GM21381 (cell line): ENCODE measurements around the gene SCRN1.
"Not testable (repeated sequence)": the region's sequence is repeated elsewhere in the genome, so short reads cannot be mapped to it uniquely, and the experiment has no call there.

Experiments used
- ATAC-seq: cut with Tn5 transposase; IDR thresholded peaks from one replicate; pipeline ENCODE4 v1.9.1; 2021; ENCODE audit warnings: mild to moderate bottlenecking, moderate library complexity; ENCODE audit not compliant: unreplicated experiment

The SCRN1 gene

DNA sequence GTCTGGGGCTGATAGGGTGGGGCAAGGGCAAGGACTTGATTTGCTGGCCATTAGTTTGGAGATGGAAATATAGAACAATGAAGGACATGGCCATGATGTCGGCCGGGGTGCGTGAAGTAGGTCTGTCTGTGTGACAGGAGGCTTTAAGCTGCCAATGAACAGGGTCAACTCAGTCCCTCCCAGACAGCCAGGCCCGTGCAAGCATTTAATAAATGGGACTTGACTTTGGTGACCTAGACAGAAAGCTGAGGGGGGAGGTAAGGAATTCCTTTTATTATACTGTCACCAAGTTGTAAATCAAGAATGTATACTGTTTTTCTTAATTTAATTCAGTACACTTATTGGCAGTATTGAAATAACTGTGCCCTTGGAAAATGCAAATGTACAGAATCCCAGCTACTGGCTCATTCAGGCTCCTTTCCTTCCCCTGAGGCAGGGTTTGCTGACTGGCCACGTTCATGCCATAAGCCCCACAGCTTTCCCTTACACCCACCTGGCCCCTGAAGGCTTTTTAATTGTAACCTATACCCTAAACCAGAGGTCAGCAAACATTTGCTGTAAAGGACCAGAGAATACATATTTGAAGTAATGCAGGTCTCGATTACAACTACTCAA is 96.1 kb downstream of the SCRN1 start:
- ATAC-seq: no peak

DNA sequence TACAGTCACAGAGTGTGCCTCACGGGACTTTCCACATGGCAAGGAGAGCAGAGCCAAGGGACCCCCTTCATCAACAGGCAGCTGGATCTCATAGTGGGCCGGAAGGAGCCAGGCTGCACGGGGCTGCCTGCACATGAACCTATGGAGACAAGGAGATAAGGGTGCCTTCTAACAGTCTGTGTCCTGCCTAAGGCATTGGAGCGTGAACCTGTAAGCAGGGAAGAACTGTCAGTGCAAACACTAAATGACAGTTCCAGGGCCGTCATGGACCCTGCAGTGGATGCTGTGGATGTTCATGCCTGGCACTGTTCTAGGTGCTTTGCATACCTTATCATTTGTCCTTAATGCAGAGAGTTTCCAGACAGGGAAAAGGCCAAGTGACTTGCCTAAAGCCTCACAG is 97.4 kb downstream of the SCRN1 start:
- ATAC-seq: no peak

- ATAC-seq: no peak
Observed at GRCh38 chr7:29891766-29892165, 97.8 kb downstream of the SCRN1 start.

GRCh38 chr7:29890786-29891185 is 98.8 kb downstream of the SCRN1 start:
- ATAC-seq: not testable (repeated sequence)

DNA sequence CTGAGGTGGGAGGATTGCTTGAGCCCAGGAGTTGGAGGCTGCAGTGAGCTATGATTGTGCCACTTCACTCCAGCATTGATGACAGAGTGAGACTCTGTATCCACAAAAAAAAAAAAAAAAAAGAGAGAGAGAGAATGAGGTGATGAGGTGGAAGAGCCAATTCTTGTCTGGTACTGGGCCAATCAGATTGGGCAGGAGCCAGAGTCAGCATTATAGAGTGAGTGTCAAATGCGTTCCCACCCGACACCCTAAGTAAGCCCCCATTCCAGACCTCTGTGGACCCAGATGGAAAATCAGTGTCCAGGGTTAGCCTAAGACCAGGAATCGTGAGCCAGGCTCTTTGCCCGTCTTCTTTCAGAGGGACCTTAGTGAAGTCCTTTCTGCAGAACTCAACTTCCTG is 99.3 kb downstream of the SCRN1 start:
- ATAC-seq: no peak

GRCh38 chr7:29889288-29889687 is 100.3 kb downstream of the SCRN1 start:
- ATAC-seq: no peak

GRCh38 chr7:29888006-29888405 is 101.6 kb downstream of the SCRN1 start:
- ATAC-seq: no peak

- no peak for ATAC-seq
Observed at GRCh38 chr7:29886827-29887226, 102.8 kb downstream of the SCRN1 start.

- no peak for ATAC-seq
Observed at GRCh38 chr7:29885626-29886025, 104.0 kb downstream of the SCRN1 start.

DNA sequence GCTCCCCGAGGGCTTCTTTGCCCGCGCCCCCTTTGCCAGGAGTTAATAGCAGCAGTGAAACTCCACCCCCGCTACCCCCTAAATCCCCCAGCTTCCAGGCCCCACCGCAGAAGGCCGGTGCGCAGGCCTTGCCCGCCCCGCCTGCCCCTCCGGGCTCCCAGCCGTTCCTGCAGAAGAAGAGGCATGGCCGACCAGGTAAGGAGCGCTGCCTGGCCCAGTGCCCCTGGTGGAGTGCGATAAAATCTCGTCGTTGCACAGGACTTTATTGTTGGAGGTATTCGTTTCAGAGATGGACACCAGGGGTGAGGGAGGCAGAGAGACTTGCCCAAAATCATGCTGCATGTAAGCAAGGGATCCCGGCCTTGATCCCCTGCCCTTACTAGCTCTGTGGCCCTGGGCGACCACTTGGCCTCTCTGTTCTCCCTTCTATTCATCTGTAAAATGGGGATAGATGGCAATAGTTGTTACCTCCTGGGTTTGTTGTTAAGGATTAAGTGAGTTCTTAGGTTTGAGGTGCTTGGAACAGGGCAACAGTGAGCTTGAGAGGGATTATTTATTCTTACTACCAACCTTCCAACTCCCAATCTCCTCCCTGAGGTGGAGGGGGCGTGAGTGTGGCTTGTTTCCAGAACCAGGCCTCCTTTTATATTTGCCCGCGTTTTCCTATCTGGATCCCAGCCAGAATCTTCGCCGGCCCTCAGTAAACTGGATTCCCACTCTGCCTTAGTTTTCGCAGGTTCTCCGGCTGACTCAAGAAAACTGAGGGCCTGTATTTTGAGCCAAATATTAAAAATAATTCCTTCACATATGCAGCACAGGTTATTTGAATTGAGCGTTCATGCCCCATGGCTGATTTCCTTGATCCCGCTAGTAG is 105.0 kb downstream of the SCRN1 start:
- ATAC-seq: no peak

GRCh38 chr7:29883462-29884398 is 105.9 kb downstream of the SCRN1 start:
- no peak for ATAC-seq

DNA sequence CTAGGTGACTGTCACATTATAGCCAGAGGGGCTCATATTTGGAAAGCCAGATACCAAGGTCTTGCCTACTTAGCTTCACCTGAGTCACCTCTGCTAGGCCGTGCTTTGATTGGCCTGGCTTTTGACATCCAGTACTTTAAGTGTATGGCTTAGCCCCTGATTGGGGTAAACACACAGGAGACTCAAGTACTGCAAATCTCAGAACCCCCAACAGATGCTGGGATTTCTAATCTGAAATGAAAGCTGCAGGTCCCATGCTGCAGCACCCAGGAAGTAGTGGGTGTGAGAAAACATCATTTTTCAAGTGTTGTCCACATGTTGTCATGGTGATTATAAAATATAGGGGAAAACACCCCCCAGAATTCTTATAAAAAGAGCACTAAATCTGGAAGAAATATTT is 107.1 kb downstream of the SCRN1 start:
- no peak for ATAC-seq

DNA sequence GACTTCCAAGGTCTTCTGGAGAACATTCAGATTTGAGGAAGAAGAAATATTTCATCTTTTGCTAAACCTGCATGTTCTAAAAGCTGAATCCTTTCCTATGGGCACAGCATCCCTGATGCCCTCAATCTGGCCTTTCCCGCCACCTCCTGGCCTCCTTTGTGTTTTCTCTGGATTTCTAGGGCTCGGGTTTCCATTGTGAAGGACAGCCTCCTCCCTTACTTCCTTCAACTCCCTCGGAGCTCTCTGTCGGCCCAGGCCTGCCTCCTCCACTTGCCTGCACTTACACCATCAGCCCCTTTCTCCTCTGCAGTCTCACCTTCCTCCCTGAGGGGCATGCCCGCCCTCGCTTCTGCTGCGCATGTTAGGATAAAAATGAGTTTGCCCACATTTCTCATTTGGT is 107.9 kb downstream of the SCRN1 start:
- no peak for ATAC-seq

DNA sequence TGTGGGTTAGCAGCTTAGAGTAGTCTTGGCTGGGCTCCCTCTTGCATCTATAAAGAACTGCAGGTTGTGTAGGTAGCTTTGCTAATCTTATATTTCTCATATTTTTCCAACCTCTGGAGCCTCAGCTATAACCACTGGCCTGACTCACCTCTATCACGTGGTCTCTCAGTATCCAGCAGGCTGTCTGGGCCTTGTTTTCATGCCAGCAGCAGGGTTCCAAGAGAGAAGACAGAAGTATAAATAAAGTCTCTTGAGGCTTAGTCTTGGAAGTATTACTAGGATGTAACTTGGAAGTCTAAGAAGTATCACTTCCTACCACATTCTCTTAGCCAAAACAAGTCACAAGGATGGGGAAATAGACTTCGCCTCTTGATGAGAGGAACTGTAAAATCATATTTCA is 110.0 kb downstream of the SCRN1 start:
- no peak for ATAC-seq

DNA sequence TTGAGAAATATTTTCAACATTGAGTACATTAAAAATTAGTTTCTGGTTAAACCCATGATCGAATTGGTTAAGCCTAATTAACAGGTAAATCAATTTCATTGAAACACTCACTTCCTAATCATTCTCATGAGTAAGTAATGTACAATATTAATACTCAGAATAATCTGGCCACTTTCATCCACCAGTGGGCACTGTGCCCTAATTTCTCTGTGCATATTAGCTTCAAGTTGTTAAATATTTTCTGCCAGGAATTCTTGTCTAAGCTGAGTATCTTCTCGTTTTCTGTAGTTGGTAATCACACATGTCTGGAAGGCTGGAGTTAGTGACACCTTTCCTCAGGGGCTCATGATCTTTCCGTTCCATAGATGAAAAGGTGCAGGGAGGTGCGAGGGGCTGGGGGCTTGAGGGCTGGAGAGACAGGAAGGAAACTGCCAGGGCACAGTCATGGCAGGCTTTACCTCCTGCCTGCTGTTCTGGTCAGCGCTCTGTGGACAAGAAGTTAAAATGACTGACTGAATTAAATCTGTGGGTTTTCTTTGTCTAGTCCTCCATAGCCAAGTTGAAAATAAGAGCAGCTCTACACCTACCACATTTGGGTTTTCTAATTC is 111.4 kb downstream of the SCRN1 start:
- ATAC-seq: no peak

DNA sequence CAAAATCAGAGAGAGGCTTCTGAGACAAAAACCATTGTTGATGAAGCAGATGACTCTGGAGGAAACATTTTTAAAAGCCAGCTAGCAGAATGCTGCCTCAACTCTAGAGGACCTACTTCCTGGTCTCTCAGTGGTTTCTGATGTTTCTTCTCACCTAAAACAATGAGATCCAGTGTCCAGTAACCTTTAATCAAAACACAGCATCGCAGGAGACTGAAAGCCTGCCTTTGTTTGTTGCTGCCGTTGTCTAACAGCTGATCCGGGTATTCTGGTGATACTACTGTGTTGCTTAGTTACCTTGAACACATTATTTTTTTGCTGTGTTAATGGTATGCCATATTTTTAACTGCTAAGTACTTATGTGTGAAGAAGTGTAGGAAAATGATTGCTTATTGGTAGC is 112.4 kb downstream of the SCRN1 start:
- no peak for ATAC-seq

DNA sequence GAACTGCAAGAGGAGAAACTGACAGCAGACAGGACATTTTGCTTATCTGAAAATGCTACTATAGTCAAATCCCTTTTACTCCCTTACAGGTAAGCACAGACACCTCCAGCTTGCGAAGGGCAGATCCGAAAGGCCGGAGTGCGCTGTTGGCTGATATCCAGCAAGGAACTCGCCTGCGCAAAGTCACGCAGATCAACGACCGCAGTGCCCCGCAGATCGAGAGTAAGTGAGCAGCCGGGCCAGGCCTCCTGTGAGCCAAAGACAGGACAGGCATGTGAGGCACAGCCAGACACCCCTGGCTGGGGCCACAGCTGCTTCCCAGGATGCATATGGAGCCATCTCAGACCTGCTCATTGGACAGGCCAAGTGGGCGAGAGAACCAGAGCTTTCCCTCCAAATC is 113.9 kb downstream of the SCRN1 start:
- no peak for ATAC-seq

DNA sequence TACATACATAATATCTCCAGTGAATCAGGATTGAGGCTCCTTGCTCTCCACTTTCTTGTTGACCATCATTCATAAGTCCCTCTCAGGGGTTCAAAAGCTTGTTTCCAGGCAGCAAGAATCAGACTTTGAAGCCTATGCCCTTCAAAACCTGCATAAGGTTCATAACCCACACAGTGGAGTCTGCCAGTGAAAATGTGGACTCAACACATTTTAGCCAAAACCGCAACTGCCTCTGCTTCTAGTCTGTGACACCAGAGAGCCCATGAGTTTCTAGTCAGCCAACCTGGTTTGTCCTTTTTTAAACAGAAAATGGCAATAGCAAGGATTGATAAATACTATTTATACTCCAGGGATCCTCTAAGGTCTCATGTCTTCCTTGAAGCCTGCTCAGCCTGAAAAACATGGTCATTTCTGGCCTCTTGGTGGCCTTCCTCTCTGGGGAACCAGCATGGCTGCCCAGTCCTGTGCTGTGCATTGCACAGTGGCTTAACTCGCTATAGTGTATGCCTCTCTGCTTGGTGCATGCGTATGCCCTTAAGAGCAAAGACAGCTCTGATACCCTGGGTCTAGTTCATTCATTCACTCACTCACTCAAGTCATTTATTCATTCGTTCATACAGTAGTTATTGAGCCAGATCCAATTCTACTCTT is 115.8 kb downstream of the SCRN1 start:
- no peak for ATAC-seq

- no peak for ATAC-seq
Observed at GRCh38 chr7:29871787-29872398, 117.7 kb downstream of the SCRN1 start.
